MM.1S (cell line): ENCODE measurements around the gene CYP19A1.

ENCODE experiments used
- DNase-seq: peaks from one replicate; pipeline ENCODE4 v3.0.0-alpha.2; 2015
- H2AFZ ChIP-seq: fragments of 300-600 bp; sonication (generic); 2 replicates; pipeline ENCODE4 v1.6.0; 2016; ENCODE audit warnings: antibody characterized with exemption, low read length
- H3F3A ChIP-seq: fragments of 300-600 bp; sonication (generic); 2 replicates; pipeline ENCODE4 v1.6.1; 2016; ENCODE audit warnings: mild to moderate bottlenecking, antibody characterized with exemption, low read length, moderate library complexity, mixed read lengths; ENCODE audit not compliant: insufficient read depth
- H3K27ac ChIP-seq: fragments of 300-600 bp; sonication (generic); 2 replicates; pipeline ENCODE4 v1.5.1; 2016; ENCODE audit warnings: mild to moderate bottlenecking, low read length
- H3K27me3 ChIP-seq: fragments of 300-600 bp; sonication (generic); replicated peaks from 2 replicates; pipeline ENCODE4 v1.6.0; 2016; ENCODE audit warnings: low read length; ENCODE audit not compliant: insufficient read depth
- H3K36me3 ChIP-seq: fragments of 300-600 bp; sonication (generic); replicated peaks from 2 replicates; pipeline ENCODE4 v1.6.1; 2016; ENCODE audit warnings: mild to moderate bottlenecking, low read length, mixed read lengths; ENCODE audit not compliant: insufficient read depth
- H3K4me1 ChIP-seq: fragments of 300-600 bp; sonication (generic); 2 replicates; pipeline ENCODE4 v1.6.1; 2016; ENCODE audit warnings: low read length, mixed read lengths
- H3K4me2 ChIP-seq: fragments of 300-600 bp; sonication (generic); 2 replicates; pipeline ENCODE4 v1.6.0; 2016; ENCODE audit warnings: low read depth, low read length
- H3K4me3 ChIP-seq: fragments of 300-600 bp; sonication (generic); 2 replicates; pipeline ENCODE4 v1.5.1; 2016; ENCODE audit warnings: low read length, mixed read lengths
- H3K79me2 ChIP-seq: fragments of 300-600 bp; sonication (generic); 2 replicates; pipeline ENCODE4 v1.6.1; 2016; ENCODE audit warnings: mixed run types, low read length, mixed read lengths
- H3K9ac ChIP-seq: fragments of 300-600 bp; sonication (generic); 2 replicates; pipeline ENCODE4 v1.6.1; 2016; ENCODE audit warnings: low read length, mixed read lengths
- H3K9me2 ChIP-seq: fragments of 300-600 bp; sonication (generic); replicated peaks from 2 replicates; pipeline ENCODE4 v1.6.1; 2016; ENCODE audit warnings: mild to moderate bottlenecking, low read length, mixed read lengths; ENCODE audit not compliant: insufficient read depth
- H3K9me3 ChIP-seq: fragments of 300-600 bp; sonication (generic); replicated peaks from 2 replicates; pipeline ENCODE4 v1.6.1; 2016; ENCODE audit warnings: mild to moderate bottlenecking, low read length, mixed read lengths; ENCODE audit not compliant: insufficient read depth
- H4K20me1 ChIP-seq: fragments of 300-600 bp; sonication (generic); 2 replicates; pipeline ENCODE4 v1.6.1; 2016; ENCODE audit warnings: mild to moderate bottlenecking, low read length, moderate library complexity, mixed read lengths; ENCODE audit not compliant: insufficient read depth
- EZH2 ChIP-seq: fragments of 300-600 bp; sonication (generic); optimal IDR thresholded peaks from 2 replicates; pipeline ENCODE3; 2017; ENCODE audit warnings: low read depth, mild to moderate bottlenecking, antibody characterized with exemption, low read length, mixed read lengths
- EZH2phosphoT487 ChIP-seq: fragments of 300-600 bp; sonication (generic); IDR thresholded peaks from 2 replicates; pipeline ENCODE4 v1.6.1; 2018; ENCODE audit warnings: antibody characterized with exemption, low read length
- TF ChIP-seq, protein P1 (sequence below): fragments of 300-600 bp; sonication (generic); IDR thresholded peaks from 2 replicates; pipeline ENCODE4 v1.5.1; 2016; ENCODE audit warnings: antibody characterized with exemption, low read length, mixed read lengths

CYP19A1 gene

DNA sequence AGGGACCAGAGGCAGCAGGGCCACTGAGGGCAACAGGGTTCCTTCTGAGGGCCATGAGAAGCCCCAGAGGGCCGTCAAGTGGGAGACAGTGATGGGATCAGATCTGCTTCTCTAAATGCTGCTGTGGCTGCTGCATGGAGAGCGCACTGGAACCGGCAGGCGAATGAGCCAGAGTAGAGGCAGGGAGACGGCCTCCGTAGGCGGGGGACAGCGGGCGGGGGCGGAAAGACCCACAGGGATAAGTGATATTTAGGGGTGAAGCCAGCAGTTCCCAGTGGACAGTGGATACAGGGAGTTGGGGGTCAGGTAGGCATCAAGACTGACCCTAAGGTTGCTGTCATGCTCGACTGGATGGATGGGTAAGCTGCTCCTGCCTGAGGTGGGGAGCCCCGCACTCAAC is 48.1 kb upstream of the CYP19A1 start:
- Histone ChIP-seq H3K4me1 (no peaks in the 10 kb centered on the region), H3K9me3 (no peaks in the 10 kb centered on the region), H3K4me3 (no peak overlapping the region), H3K4me2 (no peak overlapping the region), H3K9me2 (no peaks in the 10 kb centered on the region), H4K20me1 (no peaks in the 10 kb centered on the region), H3K9ac (no peak overlapping the region), H3K27ac (no peak overlapping the region), H2AFZ (no peak overlapping the region), H3K27me3 (0 out of 2 replicates have a peak, but pooled peaks cover 7% of the 10 kb centered on the region), H3K79me2 (no peaks in the 10 kb centered on the region), H3F3A (no peaks in the 10 kb centered on the region), H3K36me3 (no peaks in the 10 kb centered on the region)
- DNase-seq = no peak
- TF ChIP-seq, protein P1, sequence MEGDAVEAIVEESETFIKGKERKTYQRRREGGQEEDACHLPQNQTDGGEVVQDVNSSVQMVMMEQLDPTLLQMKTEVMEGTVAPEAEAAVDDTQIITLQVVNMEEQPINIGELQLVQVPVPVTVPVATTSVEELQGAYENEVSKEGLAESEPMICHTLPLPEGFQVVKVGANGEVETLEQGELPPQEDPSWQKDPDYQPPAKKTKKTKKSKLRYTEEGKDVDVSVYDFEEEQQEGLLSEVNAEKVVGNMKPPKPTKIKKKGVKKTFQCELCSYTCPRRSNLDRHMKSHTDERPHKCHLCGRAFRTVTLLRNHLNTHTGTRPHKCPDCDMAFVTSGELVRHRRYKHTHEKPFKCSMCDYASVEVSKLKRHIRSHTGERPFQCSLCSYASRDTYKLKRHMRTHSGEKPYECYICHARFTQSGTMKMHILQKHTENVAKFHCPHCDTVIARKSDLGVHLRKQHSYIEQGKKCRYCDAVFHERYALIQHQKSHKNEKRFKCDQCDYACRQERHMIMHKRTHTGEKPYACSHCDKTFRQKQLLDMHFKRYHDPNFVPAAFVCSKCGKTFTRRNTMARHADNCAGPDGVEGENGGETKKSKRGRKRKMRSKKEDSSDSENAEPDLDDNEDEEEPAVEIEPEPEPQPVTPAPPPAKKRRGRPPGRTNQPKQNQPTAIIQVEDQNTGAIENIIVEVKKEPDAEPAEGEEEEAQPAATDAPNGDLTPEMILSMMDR = no peak
- TF ChIP-seq EZH2 = no peak
- TF ChIP-seq EZH2phosphoT487 = no peak

DNA sequence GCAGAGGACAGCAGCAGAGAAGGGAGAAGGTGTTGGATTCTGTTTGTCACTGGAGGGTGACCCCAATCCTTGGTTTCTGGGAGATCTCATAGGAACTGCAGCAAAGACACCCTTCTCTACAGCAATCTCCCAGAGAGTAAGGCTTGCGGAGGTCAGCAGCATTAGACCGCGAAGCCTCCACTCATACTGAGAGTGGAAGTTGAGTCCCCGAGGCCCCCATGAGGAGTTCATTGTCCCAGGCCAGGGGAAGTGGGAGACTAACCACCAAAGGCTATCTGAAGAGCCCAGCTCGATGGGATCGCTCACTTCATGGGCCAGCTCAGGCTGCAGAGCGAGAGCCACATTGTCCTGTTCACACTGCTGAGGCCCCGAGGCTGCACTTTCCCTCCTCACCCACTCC is 47.6 kb upstream of the CYP19A1 start:
- no peaks in the 10 kb centered on the region for H4K20me1 ChIP-seq
- H3K27ac ChIP-seq = no peak overlapping the region
- TF ChIP-seq, protein P1 = no peak
- no peak for TF ChIP-seq EZH2phosphoT487
- TF ChIP-seq EZH2 = no peak
- no peaks in the 10 kb centered on the region for H3K79me2 ChIP-seq
- H3K9me3 ChIP-seq = no peaks in the 10 kb centered on the region
- no peaks in the 10 kb centered on the region for H3K36me3 ChIP-seq
- H3K4me1 ChIP-seq = no peaks in the 10 kb centered on the region
- no peak overlapping the region for H3K4me3 ChIP-seq
- 0 out of 2 replicates have a peak, but pooled peaks cover 7% of the 10 kb centered on the region for H3K27me3 ChIP-seq
- no peaks in the 10 kb centered on the region for H3K9me2 ChIP-seq
- H3K4me2 ChIP-seq = no peak overlapping the region
- no peaks in the 10 kb centered on the region for H3F3A ChIP-seq
- H2AFZ ChIP-seq = no peak overlapping the region
- no peak overlapping the region for H3K9ac ChIP-seq
- DNase-seq = no peak

DNA sequence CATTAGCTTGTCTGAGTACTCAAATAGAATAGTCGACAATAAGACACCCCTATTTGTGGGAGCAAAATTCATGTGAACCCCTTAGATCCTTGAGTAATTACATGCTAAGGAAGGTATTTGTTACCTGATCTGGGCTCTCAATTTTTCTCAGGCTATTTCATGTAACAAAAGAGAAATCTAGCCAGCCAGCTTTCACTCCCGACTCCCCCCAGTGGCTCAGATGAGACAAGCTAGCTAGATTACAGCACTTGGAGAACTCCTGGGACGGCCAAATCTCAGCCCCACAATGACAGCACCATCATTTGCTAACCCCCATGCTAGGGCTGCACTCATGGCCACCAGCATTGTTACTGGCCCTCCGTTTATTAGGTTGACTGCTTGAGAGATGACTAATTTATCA is 44.4 kb upstream of the CYP19A1 start:
- Histone ChIP-seq H3K79me2 (no peaks in the 10 kb centered on the region), H3K27me3 (0 out of 2 replicates have a peak, but pooled peaks cover 7% of the 10 kb centered on the region), H3K9me2 (no peaks in the 10 kb centered on the region), H2AFZ (no peak overlapping the region), H3K4me3 (no peak overlapping the region), H3K36me3 (no peaks in the 10 kb centered on the region), H4K20me1 (no peaks in the 10 kb centered on the region), H3F3A (no peaks in the 10 kb centered on the region), H3K9me3 (no peaks in the 10 kb centered on the region), H3K4me2 (no peak overlapping the region), H3K9ac (no peak overlapping the region), H3K27ac (no peak overlapping the region), H3K4me1 (no peaks in the 10 kb centered on the region)
- TF ChIP-seq EZH2phosphoT487 = no peak
- no peak for TF ChIP-seq EZH2
- TF ChIP-seq, protein P1 = peak; percentile 60
- peak; percentile 49 for DNase-seq
